Chondrocyte (in vitro differentiated cells): Measurements from ENCODE around the gene TAAR2. TPM values are rescaled to one million over a fixed set of nuclear protein-coding genes. Genes with fewer than 3 reads are reported as not detected.

Source experiments
- DNase-seq: peaks from one replicate; pipeline ENCODE4 v3.0.0; 2021; ENCODE audit warnings: mixed read lengths, low spot score
- H3K27ac Mint-ChIP-seq: one replicate; pipeline ENCODE4 v1.8.0; 2021; ENCODE audit warnings: mild to moderate bottlenecking, moderate library complexity, mixed read lengths; ENCODE audit not compliant: unreplicated experiment
- H3K27me3 Mint-ChIP-seq: 2 replicates; pipeline ENCODE4 v1.8.0; 2021; ENCODE audit warnings: low read depth, mixed read lengths
- H3K36me3 Mint-ChIP-seq: 2 replicates; pipeline ENCODE4 v1.8.0; 2021; ENCODE audit warnings: low read depth, mixed read lengths
- H3K4me1 Mint-ChIP-seq: 2 replicates; pipeline ENCODE4 v1.8.0; 2021; ENCODE audit warnings: low read depth, mild to moderate bottlenecking, mixed read lengths
- H3K4me3 Mint-ChIP-seq: one replicate; pipeline ENCODE4 v1.8.0; 2021; ENCODE audit warnings: mild to moderate bottlenecking, moderate library complexity, mixed read lengths; ENCODE audit not compliant: unreplicated experiment
- H3K9me3 Mint-ChIP-seq: 2 replicates; pipeline ENCODE4 v1.8.0; 2021; ENCODE audit warnings: low read depth, mixed read lengths
- CTCF ChIP-seq: fragments of 200-600 bp; sonication (generic); IDR thresholded peaks from 2 replicates; pipeline ENCODE4 v1.5.0; 2021; ENCODE audit warnings: antibody characterized with exemption, mild to moderate bottlenecking, moderate library complexity
- total RNA-seq: library from RNA; stranded (reverse); gene quantifications from 3 replicates; pipeline ENCODE4 v1.2.1, GENCODE V29; 2021

Gene TAAR2
- total RNA-seq, 1 donor from 2014 or later: not detected

DNA sequence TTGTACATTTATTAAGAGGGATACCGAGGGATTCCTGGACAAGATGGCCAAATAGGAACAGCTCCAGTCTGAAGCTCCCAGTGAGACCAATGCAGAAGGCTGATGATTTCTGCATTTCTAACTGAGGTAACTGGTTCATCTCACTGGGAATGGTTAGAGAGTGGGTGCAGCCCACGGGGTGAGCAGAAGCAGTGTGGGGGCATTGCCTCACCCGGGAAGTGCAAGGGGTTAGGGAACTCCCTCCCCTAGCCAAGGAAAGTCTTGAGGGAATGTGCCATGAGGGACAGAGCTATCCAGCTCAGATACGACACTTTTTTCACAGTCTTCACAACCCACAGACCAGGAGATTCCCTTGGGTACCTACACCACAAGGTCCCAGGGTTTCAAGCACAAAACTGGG, 10.7 kb upstream of the TAAR2 start:
- Mint-ChIP-seq H3K4me1 (no peaks in the 10 kb centered on the region), H3K9me3 (peaks cover 17% of the 10 kb centered on the region), H3K36me3 (peaks cover 4% of the 10 kb centered on the region), H3K27me3 (peaks cover 39% of the 10 kb centered on the region), H3K4me3 (no peak overlapping the region), H3K27ac (no peak overlapping the region)
- TF ChIP-seq CTCF: no peak
- DNase-seq: no peak

DNA sequence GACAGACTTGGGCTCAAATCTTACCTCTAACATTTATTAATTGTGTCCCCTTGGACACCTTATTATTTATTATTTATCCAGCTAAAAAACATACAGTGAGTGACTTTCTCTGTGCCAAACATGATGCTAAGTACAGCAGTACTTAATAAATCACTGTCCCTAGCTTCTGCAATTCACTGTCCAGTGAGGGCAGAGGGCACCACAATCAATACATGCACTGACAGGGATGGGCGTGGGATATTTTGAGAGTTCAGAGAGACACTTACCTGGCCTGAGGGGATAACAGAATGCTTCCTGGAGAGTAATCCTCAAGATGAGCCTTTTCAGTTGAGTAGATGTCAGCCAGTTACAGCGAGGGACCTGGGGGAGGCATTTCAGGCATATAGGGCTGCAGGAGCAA, 9.3 kb upstream of the TAAR2 start:
- Mint-ChIP-seq H3K9me3 (peaks cover 25% of the 10 kb centered on the region), H3K4me3 (no peak overlapping the region), H3K27me3 (peaks cover 39% of the 10 kb centered on the region), H3K36me3 (peaks cover 4% of the 10 kb centered on the region), H3K27ac (no peak overlapping the region), H3K4me1 (no peaks in the 10 kb centered on the region)
- no peak for DNase-seq
- no peak for TF ChIP-seq CTCF

GRCh38 chr6:132623106-132623845, 799 bp downstream of the TAAR2 start:
- H3K36me3 Mint-ChIP-seq: peaks cover 2% of the 10 kb centered on the region
- no peak for TF ChIP-seq CTCF

GRCh38 chr6:132616677-132617076, 7.4 kb downstream of the TAAR2 start:
- DNase-seq: no peak
- no peak overlapping the region for H3K4me3 Mint-ChIP-seq
- no peak overlapping the region for H3K27ac Mint-ChIP-seq
- no peaks in the 10 kb centered on the region for H3K9me3 Mint-ChIP-seq
- H3K36me3 Mint-ChIP-seq: no peaks in the 10 kb centered on the region
- H3K4me1 Mint-ChIP-seq: no peaks in the 10 kb centered on the region
- no peak for TF ChIP-seq CTCF
- H3K27me3 Mint-ChIP-seq: peaks cover 17% of the 10 kb centered on the region

More at GRCh38 chr6:132623106-132623845, 799 bp downstream of the TAAR2 start:
- Mint-ChIP-seq H3K4me1 (no peaks in the 10 kb centered on the region), H3K9me3 (peaks cover 7% of the 10 kb centered on the region), H3K27me3 (peaks cover 22% of the 10 kb centered on the region), H3K4me3 (no peak overlapping the region), H3K27ac (no peak overlapping the region)
- DNase-seq: no peak

GRCh38 chr6:132614554-132614953, 9.5 kb downstream of the TAAR2 start:
- no peaks in the 10 kb centered on the region for H3K36me3 Mint-ChIP-seq
- no peak for TF ChIP-seq CTCF
- no peak for DNase-seq
- H3K27ac Mint-ChIP-seq: no peak overlapping the region
- peaks cover 9% of the 10 kb centered on the region for H3K27me3 Mint-ChIP-seq
- no peaks in the 10 kb centered on the region for H3K9me3 Mint-ChIP-seq
- H3K4me3 Mint-ChIP-seq: no peak overlapping the region
- H3K4me1 Mint-ChIP-seq: no peaks in the 10 kb centered on the region
